Common myeloid progenitor, CD34-positive (primary cell): ENCODE results near the gene LRRC23.

Experiments
- CTCF ChIA-PET: fragments of 350-600 bp; sonication (Branson Sonifier 250); formaldehyde crosslinking; loops from one replicate; lab custom pipeline; 2021; ENCODE audit warnings: antibody characterized with exemption; lab: Charles Lee
- POLR2A ChIA-PET: fragments of 350-600 bp; sonication (Branson Sonifier 250); formaldehyde crosslinking; loops from one replicate; lab custom pipeline; 2021; ENCODE audit warnings: antibody characterized with exemption; lab: Charles Lee
- DNase-seq, 3 donors: peaks; one replicate each; pipeline versions ENCODE4 v3.0.0 to v3.0.0-alpha.2; 2013
- H3K27ac ChIP-seq, 2 experiments: 1 replicate in 1 of 2; 2 replicates in 1 of 2; pipeline ENCODE4 v1.7.0; 2013; ENCODE audit warnings: inconsistent platforms in 2 of 2, low read length in 2 of 2, mild to moderate bottlenecking in 2 of 2, low read depth in 1 of 2, moderate library complexity in 1 of 2; ENCODE audit not compliant: severe bottlenecking in 2 of 2, insufficient read depth in 1 of 2, poor library complexity in 1 of 2
- H3K27me3 ChIP-seq, 5 experiments: replicated peaks in 2 of 5; 1 replicate in 3 of 5; 2 replicates in 2 of 5; pipeline versions ENCODE4 v1.6.1 to v1.7.0; 2013; ENCODE audit warnings: low read length in 4 of 5, mild to moderate bottlenecking in 2 of 5, moderate library complexity in 2 of 5, inconsistent platforms in 1 of 5; ENCODE audit not compliant: insufficient read depth in 5 of 5, control insufficient read depth in 4 of 5
- H3K36me3 ChIP-seq, 4 experiments: 1 replicate in 2 of 4; 2 replicates in 2 of 4; pipeline versions ENCODE4 v1.6.1 to v1.7.0; 2013; ENCODE audit warnings: low read length in 3 of 4, control low read depth in 1 of 4, mild to moderate bottlenecking in 1 of 4; ENCODE audit not compliant: control insufficient read depth in 4 of 4, insufficient read depth in 4 of 4
- H3K4me1 ChIP-seq, 4 experiments: 1 replicate in 3 of 4; 2 replicates in 1 of 4; pipeline versions ENCODE4 v1.6.1 to v1.7.1; 2013; ENCODE audit warnings: low read length in 3 of 4, mild to moderate bottlenecking in 3 of 4, control low read depth in 1 of 4, inconsistent platforms in 1 of 4, moderate library complexity in 1 of 4; ENCODE audit not compliant: control insufficient read depth in 4 of 4, insufficient read depth in 4 of 4; ENCODE audit errors: control extremely low read depth in 1 of 4
- H3K4me3 ChIP-seq, 7 experiments: 1 replicate in 4 of 7; 2 replicates in 3 of 7; pipeline versions ENCODE4 v1.5.1 to v1.7.0; 2013; ENCODE audit warnings: mild to moderate bottlenecking in 7 of 7, low read length in 6 of 7, moderate library complexity in 6 of 7, inconsistent platforms in 2 of 7, low read depth in 2 of 7, control low read depth in 1 of 7; ENCODE audit not compliant: insufficient read depth in 4 of 7, control insufficient read depth in 1 of 7; ENCODE audit errors: extremely low read depth in 1 of 7
- H3K9me3 ChIP-seq, 5 experiments: 1 replicate in 4 of 5; 2 replicates in 1 of 5; pipeline versions ENCODE4 v1.6.1 to v1.7.1; 2013; ENCODE audit warnings: low read length in 4 of 5, mild to moderate bottlenecking in 2 of 5, inconsistent platforms in 1 of 5, low read depth in 1 of 5, moderate library complexity in 1 of 5; ENCODE audit not compliant: control insufficient read depth in 4 of 5, insufficient read depth in 2 of 5; ENCODE audit errors: control extremely low read depth in 1 of 5
- WGBS: methylation state at CpG from one replicate; pipeline ENCODE4 v1.1.5; 2013; ENCODE audit not compliant: insufficient coverage; 5-methylcytosine and 5-hydroxymethylcytosine counted together

Gene LRRC23

DNA sequence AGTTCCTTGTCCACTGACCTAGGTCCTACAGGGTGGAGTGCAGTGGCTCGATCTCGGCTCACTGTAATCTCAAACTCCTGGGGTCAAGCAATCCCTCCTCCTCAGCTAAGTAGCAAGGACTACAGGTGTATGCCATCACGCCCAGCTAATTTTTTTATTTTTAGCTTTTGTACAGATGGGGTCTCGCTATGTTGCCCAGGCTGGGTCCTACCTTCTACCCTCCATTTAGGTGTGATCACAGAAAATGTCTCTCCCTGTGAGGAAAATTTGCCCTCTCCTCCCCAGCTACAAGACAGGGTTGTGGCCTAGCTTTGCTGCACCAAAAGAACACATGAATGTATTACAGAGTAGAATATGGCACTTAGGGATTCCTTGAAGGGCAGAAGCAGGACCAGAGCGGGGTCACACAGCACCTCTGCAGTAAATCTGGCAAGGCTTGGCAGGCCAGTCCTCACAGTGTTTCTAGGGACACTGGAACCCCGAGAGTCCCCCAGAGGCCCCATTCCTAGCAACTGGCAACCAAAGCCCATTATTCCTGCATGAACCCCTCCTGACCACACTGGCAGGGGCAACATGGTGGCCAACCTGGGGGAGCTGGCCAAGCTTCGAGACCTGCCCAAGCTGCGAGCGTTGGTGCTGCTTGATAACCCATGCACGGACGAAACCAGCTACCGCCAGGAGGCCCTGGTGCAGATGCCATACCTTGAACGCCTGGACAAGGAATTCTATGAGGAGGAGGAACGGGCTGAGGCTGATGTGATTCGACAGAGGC, 7.7 kb downstream of the LRRC23 start:
- no peak for DNase-seq
- Histone ChIP-seq H3K36me3 (peaks cover 0 to 14% (median 5%) of the 10 kb centered on the region in 4 experiments), H3K4me1 (peaks cover 0 to 19% (median 15%) of the 10 kb centered on the region in 4 experiments), H3K27ac (no peak overlapping the region), H3K27me3 (peaks cover 0 to 2% (median 0%) of the 10 kb centered on the region in 5 experiments), H3K4me3 (no peak overlapping the region), H3K9me3 (no peaks in the 10 kb centered on the region)
- ChIA-PET CTCF (interaction anchor here (0.9 to 12.4 kb wide), 6 partner anchors 9 to 52 kb away, joined by 3 to 105 read pairs (median 4); partner anchors contain the start of genes SPSB2 and TPI1), POLR2A (interaction anchor here (1.0 to 1.2 kb wide), 3 partner anchors 13 to 40 kb away, joined by 3 to 6 read pairs (median 3); no protein-coding TSS in a partner anchor)
- 95% methylated on average over 15 of the region's 15 CpGs for WGBS

- CTCF ChIA-PET, result interaction anchor here (1.0 to 2.1 kb wide), 2 partner anchors 10 to 42 kb away, joined by 3 to 9 read pairs; no protein-coding TSS in a partner anchor
- peaks cover 0 to 2% (median 0%) of the 10 kb centered on the region in 5 experiments for H3K27me3 ChIP-seq
- H3K9me3 ChIP-seq, result no peaks in the 10 kb centered on the region
- POLR2A ChIA-PET, result interaction anchor here (0.6 to 1.0 kb wide), 3 partner anchors 24 to 29 kb away, joined by 3 to 4 read pairs (median 4); partner anchors contain the start of genes C12orf57 and RNU7-1
- peak within 1 kb of the TSS in 1 of 2 experiments; percentile 34 for H3K27ac ChIP-seq
- H3K36me3 ChIP-seq, result peaks cover 0 to 20% (median 5%) of the 10 kb centered on the region in 4 experiments
- H3K4me3 ChIP-seq, result peak within 1 kb of the TSS; percentile 39 to 88 (median 66)
- WGBS, result under 1% methylated on average over 48 of the region's 68 CpGs
- peak; percentile 67 to 89 (median 80) for DNase-seq
- peaks cover 0 to 19% (median 15%) of the 10 kb centered on the region in 4 experiments for H3K4me1 ChIP-seq
These were observed 9.8 kb downstream of the LRRC23 start, which contains the start of gene ENO2 for GRCh38 chr12:6914246-6914946. TSS of gene ENO2 (plus strand) at chr12:6914580. CDS start at chr12:6915833, 1,253 bp downstream.

DNA sequence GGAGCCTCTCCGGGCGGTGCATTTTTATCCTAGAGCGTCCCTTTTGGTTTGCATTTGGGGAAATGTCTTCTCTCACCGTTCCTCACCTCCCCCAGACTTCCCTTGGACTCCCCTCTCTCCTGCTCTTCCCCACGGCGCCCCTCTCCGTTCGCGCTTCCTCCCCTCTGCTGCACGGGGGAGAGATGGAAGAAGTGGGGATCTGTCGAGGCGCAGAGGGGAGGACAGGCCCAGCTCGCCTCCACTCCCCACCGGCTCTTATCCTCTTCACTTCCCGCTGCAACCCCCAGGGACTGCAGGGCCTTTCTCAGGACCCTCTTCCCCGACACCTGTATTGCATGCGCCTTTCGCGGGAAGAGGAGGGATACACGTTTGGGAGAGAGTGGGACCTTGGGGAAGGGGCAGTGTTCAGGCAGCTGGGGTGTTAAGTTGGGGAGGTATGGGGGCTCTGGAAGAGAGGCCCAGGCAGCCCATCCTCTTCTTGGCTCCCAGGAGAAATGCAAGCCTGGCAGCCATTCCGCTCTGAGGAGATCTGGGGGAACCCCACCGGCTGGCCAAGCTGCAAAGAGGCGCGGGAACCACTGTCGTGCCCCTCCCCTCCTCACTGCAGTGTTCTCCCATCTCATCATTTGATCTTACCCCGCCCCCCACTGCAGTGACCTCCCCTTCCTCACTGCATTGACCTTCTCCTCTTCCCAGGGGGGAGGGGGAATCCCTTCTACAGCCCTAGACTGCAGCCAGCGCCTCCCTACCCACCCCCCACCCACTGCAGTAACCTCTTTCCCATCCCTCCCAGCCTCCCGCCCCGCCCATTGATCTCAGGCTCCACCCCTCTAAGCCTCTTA, 10.5 kb downstream of the LRRC23 start:
- no peaks in the 10 kb centered on the region for H3K9me3 ChIP-seq
- ChIA-PET POLR2A (interaction anchor here (0.6 to 1.0 kb wide), 2 partner anchors 24 to 28 kb away, joined by 4 read pairs; partner anchors contain the start of genes C12orf57 and RNU7-1), CTCF (interaction anchor here (1.0 to 2.1 kb wide), 3 partner anchors 10 to 47 kb away, joined by 3 to 9 read pairs (median 4); no protein-coding TSS in a partner anchor)
- DNase-seq, result no peak
- peak overlapping the region in 1 of 2 experiments; percentile 14 for H3K27ac ChIP-seq
- 20% methylated on average over 5 of the region's 29 CpGs for WGBS
- H3K27me3 ChIP-seq, result peaks cover 0 to 2% (median 0%) of the 10 kb centered on the region in 5 experiments
- H3K4me1 ChIP-seq, result peaks cover 0 to 19% (median 17%) of the 10 kb centered on the region in 4 experiments
- H3K4me3 ChIP-seq, result peak overlapping the region; percentile 39 to 88 (median 66)
- peaks cover 0 to 25% (median 5%) of the 10 kb centered on the region in 4 experiments for H3K36me3 ChIP-seq

- WGBS, result 98% methylated on average over 6 of the region's 14 CpGs
- ChIA-PET CTCF (interaction anchor here (1.1 to 2.1 kb wide), 3 partner anchors 9 to 47 kb away, joined by 3 to 9 read pairs (median 4); partner anchors contain the start of gene SPSB2), POLR2A (no interaction called here)
- Histone ChIP-seq H3K27ac (no peak overlapping the region), H3K27me3 (peaks cover 0 to 2% (median 0%) of the 10 kb centered on the region in 5 experiments), H3K36me3 (peaks cover 0 to 25% (median 7%) of the 10 kb centered on the region in 4 experiments), H3K4me1 (peaks cover 0 to 19% (median 17%) of the 10 kb centered on the region in 4 experiments), H3K9me3 (no peaks in the 10 kb centered on the region), H3K4me3 (no peak overlapping the region)
- DNase-seq, result no peak
These were observed 11.2 kb downstream of the LRRC23 start for GRCh38 chr12:6915789-6916285.

DNA sequence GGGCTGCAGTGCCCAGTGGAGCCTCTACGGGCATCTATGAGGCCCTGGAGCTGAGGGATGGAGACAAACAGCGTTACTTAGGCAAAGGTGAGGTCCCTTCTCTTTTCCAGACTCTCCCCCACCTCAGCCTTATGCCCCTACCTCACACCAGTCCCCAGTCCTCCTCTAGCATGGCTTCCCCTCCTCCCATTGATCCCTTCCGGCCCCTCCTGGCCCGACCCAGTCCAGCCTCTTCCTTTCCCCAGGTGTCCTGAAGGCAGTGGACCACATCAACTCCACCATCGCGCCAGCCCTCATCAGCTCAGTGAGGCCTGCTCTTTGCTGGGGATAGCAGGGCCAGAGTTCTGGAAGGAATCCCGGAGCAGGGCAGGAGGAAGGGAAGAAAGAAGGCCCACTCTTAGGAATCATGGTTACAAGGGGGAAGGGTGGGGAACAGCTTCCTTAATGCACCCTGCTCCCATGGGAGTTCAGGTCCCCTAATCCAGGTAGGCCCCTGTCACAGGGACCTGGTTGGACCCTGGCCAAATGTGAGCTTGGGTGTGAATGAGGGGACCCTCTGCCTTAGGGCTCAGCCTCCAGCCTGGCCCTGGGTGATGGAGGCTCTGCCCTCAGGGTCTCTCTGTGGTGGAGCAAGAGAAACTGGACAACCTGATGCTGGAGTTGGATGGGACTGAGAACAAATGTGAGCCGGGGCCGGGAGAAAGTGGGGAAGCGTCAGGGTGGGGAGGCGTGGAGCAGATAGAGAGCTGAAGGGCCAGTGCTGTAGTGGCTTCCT, 12.0 kb downstream of the LRRC23 start:
- Histone ChIP-seq H3K9me3 (no peaks in the 10 kb centered on the region), H3K4me3 (no peak overlapping the region), H3K4me1 (peaks cover 0 to 19% (median 17%) of the 10 kb centered on the region in 4 experiments), H3K36me3 (peaks cover 0 to 27% (median 7%) of the 10 kb centered on the region in 4 experiments), H3K27ac (no peak overlapping the region), H3K27me3 (peaks cover 0 to 2% (median 0%) of the 10 kb centered on the region in 5 experiments)
- WGBS, result 99% methylated on average over 8 of the region's 11 CpGs
- ChIA-PET CTCF (interaction anchor here (0.5 to 1.7 kb wide), 8 partner anchors 9 to 230 kb away, joined by 3 to 13 read pairs (median 4); partner anchors contain the start of gene SPSB2), POLR2A (no interaction called here)
- DNase-seq, result no peak
